Measurements from ENCODE around the gene E2F1. TPM values are rescaled to one million over a fixed set of nuclear protein-coding genes. Genes with fewer than 3 reads are reported as not detected.

Gene E2F1
- total RNA-seq, 2 donors from 2014 or later: 26.9 to 33.7 TPM

GRCh38 chr20:33689493-33689892 lies 3.3 kb upstream of the E2F1 start:
- peaks cover 8% of the 10 kb centered on the region for H3K27me3 Mint-ChIP-seq (ENCODE audit: insufficient read depth)
- no peaks in the 10 kb centered on the region for H3K9me3 ChIP-seq (ENCODE audit: control insufficient read depth, low read length)
- no peak overlapping the region for H3K4me3 ChIP-seq (ENCODE audit: low read length)
- no peak overlapping the region for H3K27ac Mint-ChIP-seq
- H3K4me3 Mint-ChIP-seq: no peak overlapping the region
- H3K27me3 ChIP-seq (ENCODE audit: control insufficient read depth, insufficient read depth, low read length, poor library complexity, severe bottlenecking): no peaks in the 10 kb centered on the region
- H3K9ac ChIP-seq (ENCODE audit: extremely low read depth, low read length, poor library complexity, severe bottlenecking): no peak overlapping the region
- H3K4me1 Mint-ChIP-seq: peaks cover 37% of the 10 kb centered on the region
- peaks cover 10% of the 10 kb centered on the region for H3K4me1 ChIP-seq (ENCODE audit: control insufficient read depth, insufficient read depth, low read length)
- no peak for DNase-seq
- 100% methylated on average over 1 of the region's 1 CpG; no CpG with 5 or more reads in 1 of the 2 experiments for WGBS, 2 experiments (ENCODE audit: insufficient coverage in 1 of 2, insufficient read length in 1 of 2)
- H3K36me3 Mint-ChIP-seq (ENCODE audit: low read depth): no peaks in the 10 kb centered on the region
- H3K36me3 ChIP-seq (ENCODE audit: control insufficient read depth, insufficient read depth, low read length): no peaks in the 10 kb centered on the region
- no peak overlapping the region for H3K27ac ChIP-seq (ENCODE audit: low read depth, low read length)
- H3K9me3 Mint-ChIP-seq: no peaks in the 10 kb centered on the region
- TF ChIP-seq CTCF (conservative IDR thresholded peaks at IDR 0.05): no peak

GRCh38 chr20:33688938-33689424 lies 2.8 kb upstream of the E2F1 start:
- Histone ChIP-seq H3K27ac (ENCODE audit: low read depth, low read length) (no peak overlapping the region), H3K4me3 (ENCODE audit: low read length) (no peak overlapping the region), H3K4me1 (ENCODE audit: control insufficient read depth, insufficient read depth, low read length) (peaks cover 10% of the 10 kb centered on the region), H3K27me3 (ENCODE audit: control insufficient read depth, insufficient read depth, low read length, poor library complexity, severe bottlenecking) (no peaks in the 10 kb centered on the region), H3K36me3 (ENCODE audit: control insufficient read depth, insufficient read depth, low read length) (no peaks in the 10 kb centered on the region), H3K9ac (ENCODE audit: extremely low read depth, low read length, poor library complexity, severe bottlenecking) (no peak overlapping the region), H3K9me3 (ENCODE audit: control insufficient read depth, low read length) (no peaks in the 10 kb centered on the region)
- WGBS, 2 experiments (ENCODE audit: insufficient coverage in 1 of 2, insufficient read length in 1 of 2): 92% methylated on average over 3 of the region's 3 CpGs
- Mint-ChIP-seq H3K4me1 (peaks cover 34% of the 10 kb centered on the region), H3K27ac (peak overlapping the region; percentile 4), H3K4me3 (no peak overlapping the region), H3K9me3 (no peaks in the 10 kb centered on the region), H3K27me3 (ENCODE audit: insufficient read depth) (peaks cover 8% of the 10 kb centered on the region), H3K36me3 (ENCODE audit: low read depth) (no peaks in the 10 kb centered on the region)
- TF ChIP-seq CTCF (conservative IDR thresholded peaks at IDR 0.05): no peak
- DNase-seq: no peak

- Mint-ChIP-seq H3K27me3 (ENCODE audit: insufficient read depth) (peaks cover 8% of the 10 kb centered on the region), H3K4me1 (peaks cover 31% of the 10 kb centered on the region), H3K27ac (peak overlapping the region; percentile 4), H3K9me3 (no peaks in the 10 kb centered on the region), H3K4me3 (no peak overlapping the region), H3K36me3 (ENCODE audit: low read depth) (no peaks in the 10 kb centered on the region)
- DNase-seq: no peak
- Histone ChIP-seq H3K9me3 (ENCODE audit: control insufficient read depth, low read length) (no peaks in the 10 kb centered on the region), H3K4me3 (ENCODE audit: low read length) (no peak overlapping the region), H3K36me3 (ENCODE audit: control insufficient read depth, insufficient read depth, low read length) (no peaks in the 10 kb centered on the region), H3K4me1 (ENCODE audit: control insufficient read depth, insufficient read depth, low read length) (peaks cover 10% of the 10 kb centered on the region), H3K9ac (ENCODE audit: extremely low read depth, low read length, poor library complexity, severe bottlenecking) (no peak overlapping the region), H3K27me3 (ENCODE audit: control insufficient read depth, insufficient read depth, low read length, poor library complexity, severe bottlenecking) (no peaks in the 10 kb centered on the region), H3K27ac (ENCODE audit: low read depth, low read length) (no peak overlapping the region)
- no peak for TF ChIP-seq CTCF (conservative IDR thresholded peaks at IDR 0.05)
- WGBS, 2 experiments (ENCODE audit: insufficient coverage in 1 of 2, insufficient read length in 1 of 2): 92 to 100% methylated on average over 2 to 3 of the region's 3 CpGs
Measured at GRCh38 chr20:33687993-33688937, 2.1 kb upstream of the E2F1 start.
